ENCODE measurements around the gene APBA1. TPM values are rescaled to one million over a fixed set of nuclear protein-coding genes. Genes with fewer than 3 reads are reported as not detected.

APBA1 gene
- total and polyA plus RNA-seq, 11 donors, result 0.61 to 6.2 (median 2.2) TPM

GRCh38 chr9:69615880-69616279 is 56.3 kb downstream of the APBA1 start:
- no peaks in the 10 kb centered on the region for H3K9me3 ChIP-seq
- no peaks in the 10 kb centered on the region for H3K27me3 ChIP-seq
- no peaks in the 10 kb centered on the region for H3K36me3 ChIP-seq
- no peak overlapping the region for H3K27ac ChIP-seq
- H3K4me1 ChIP-seq, result no peaks in the 10 kb centered on the region
- no peak for DNase-seq
- intact Hi-C loops (cut with DNase I), result no loop called here
- WGBS, 4 donors, result 93 to 97% (median 93%) methylated on average over 3 of the region's 3 CpGs
- H3K4me3 ChIP-seq, result no peak overlapping the region
- ATAC-seq, result no peak
- TF ChIP-seq POLR2A (IDR thresholded peaks at IDR 0.05), result no peak
- TF ChIP-seq, protein P1, sequence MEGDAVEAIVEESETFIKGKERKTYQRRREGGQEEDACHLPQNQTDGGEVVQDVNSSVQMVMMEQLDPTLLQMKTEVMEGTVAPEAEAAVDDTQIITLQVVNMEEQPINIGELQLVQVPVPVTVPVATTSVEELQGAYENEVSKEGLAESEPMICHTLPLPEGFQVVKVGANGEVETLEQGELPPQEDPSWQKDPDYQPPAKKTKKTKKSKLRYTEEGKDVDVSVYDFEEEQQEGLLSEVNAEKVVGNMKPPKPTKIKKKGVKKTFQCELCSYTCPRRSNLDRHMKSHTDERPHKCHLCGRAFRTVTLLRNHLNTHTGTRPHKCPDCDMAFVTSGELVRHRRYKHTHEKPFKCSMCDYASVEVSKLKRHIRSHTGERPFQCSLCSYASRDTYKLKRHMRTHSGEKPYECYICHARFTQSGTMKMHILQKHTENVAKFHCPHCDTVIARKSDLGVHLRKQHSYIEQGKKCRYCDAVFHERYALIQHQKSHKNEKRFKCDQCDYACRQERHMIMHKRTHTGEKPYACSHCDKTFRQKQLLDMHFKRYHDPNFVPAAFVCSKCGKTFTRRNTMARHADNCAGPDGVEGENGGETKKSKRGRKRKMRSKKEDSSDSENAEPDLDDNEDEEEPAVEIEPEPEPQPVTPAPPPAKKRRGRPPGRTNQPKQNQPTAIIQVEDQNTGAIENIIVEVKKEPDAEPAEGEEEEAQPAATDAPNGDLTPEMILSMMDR (IDR thresholded peaks at IDR 0.05), result no peak

DNA sequence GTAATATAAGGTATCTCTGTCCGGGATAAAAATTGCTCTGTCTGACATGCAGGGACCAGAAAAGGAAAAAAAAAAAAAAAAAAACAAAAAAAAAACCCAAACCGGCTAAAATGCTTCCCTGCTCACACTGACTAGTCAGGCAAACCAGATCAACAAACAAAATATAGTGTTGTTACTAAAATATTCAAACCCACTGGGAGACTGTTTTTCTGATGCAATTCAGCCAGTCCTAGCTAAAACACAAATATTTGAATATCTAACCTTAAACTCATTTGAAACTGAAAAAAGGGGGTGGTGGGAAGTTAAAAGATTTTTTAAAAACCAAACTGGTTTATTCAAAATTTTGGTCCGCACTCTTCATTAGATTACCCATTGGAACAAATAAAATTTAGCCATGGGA is 61.0 kb downstream of the APBA1 start:
- Histone ChIP-seq H3K27me3 (no peaks in the 10 kb centered on the region), H3K9me3 (no peaks in the 10 kb centered on the region), H3K27ac (no peak overlapping the region), H3K4me3 (no peak overlapping the region), H3K36me3 (no peaks in the 10 kb centered on the region), H3K4me1 (no peaks in the 10 kb centered on the region)
- intact Hi-C loops (cut with DNase I), result no loop called here
- DNase-seq (no peak), ATAC-seq (no peak)
- 69 to 82% (median 75%) methylated on average over 3 of the region's 3 CpGs for WGBS, 4 donors
- TF ChIP-seq POLR2A (IDR thresholded peaks at IDR 0.05), result no peak
- TF ChIP-seq, protein P1 (IDR thresholded peaks at IDR 0.05), result no peak

DNA sequence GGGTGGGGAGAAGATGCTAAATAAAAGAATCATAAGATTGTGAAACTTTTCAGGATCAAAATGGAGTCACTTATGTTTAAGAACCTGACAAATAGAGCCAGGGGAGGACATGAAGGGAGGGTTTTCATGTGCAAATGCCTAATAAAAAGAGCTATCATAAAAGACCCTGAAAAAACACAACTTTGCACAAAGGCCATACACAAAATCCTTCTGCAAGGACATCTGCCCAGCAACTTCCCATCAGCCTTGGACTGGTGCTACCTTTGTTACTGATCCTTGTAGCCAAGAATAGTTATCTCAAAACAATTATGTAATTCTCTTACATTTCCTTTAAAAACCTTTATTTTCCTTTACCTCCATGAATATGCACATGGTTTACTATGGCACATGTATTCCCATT is 63.0 kb downstream of the APBA1 start:
- no peak for TF ChIP-seq POLR2A (IDR thresholded peaks at IDR 0.05)
- TF ChIP-seq, protein P1 (IDR thresholded peaks at IDR 0.05), result no peak
- H3K4me1 ChIP-seq, result no peaks in the 10 kb centered on the region
- DNase-seq (no peak), ATAC-seq (no peak)
- H3K27me3 ChIP-seq, result no peaks in the 10 kb centered on the region
- H3K9me3 ChIP-seq, result no peaks in the 10 kb centered on the region
- no peak overlapping the region for H3K27ac ChIP-seq
- no peak overlapping the region for H3K4me3 ChIP-seq
- H3K36me3 ChIP-seq, result no peaks in the 10 kb centered on the region
- intact Hi-C loops (cut with DNase I), result no loop called here

DNA sequence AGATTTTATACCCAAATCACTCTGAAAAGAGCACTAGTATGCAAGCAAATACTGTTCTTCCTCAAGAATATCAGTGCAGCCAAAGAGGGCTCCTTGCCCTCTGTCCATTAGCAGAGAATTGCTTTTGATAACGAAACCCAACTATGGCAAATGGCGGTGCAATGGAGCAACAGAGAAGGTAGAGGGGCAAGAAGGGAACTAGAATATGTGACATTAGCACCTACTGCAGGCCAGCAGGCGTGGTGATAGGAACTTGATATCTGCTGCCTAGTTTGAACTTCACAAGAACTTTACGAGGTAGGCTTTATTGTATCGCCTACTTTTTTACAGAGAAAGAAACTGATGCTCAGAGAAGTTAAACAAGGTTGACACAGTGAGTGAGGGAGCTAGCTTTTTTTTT is 66.1 kb downstream of the APBA1 start:
- intact Hi-C loops (cut with DNase I), result no loop called here
- no peak for ATAC-seq
- WGBS, 4 donors, result 94 to 97% (median 95%) methylated on average over 5 of the region's 5 CpGs

More for the DNA sequence above, 66.1 kb downstream of the APBA1 start:
- H3K9me3 ChIP-seq, result no peaks in the 10 kb centered on the region
- no peak overlapping the region for H3K27ac ChIP-seq
- no peaks in the 10 kb centered on the region for H3K36me3 ChIP-seq
- H3K27me3 ChIP-seq, result no peaks in the 10 kb centered on the region
- H3K4me1 ChIP-seq, result peaks cover 0 to 12% (median 0%) of the 10 kb centered on the region in 12 donors
- no peak for DNase-seq
- TF ChIP-seq POLR2A (IDR thresholded peaks at IDR 0.05), result no peak
- TF ChIP-seq, protein P1 (IDR thresholded peaks at IDR 0.05), result no peak
- H3K4me3 ChIP-seq, result no peak overlapping the region

All from heart left ventricle (tissue), 16 donors.